Measurements from ENCODE around the gene STIM2.

DNA sequence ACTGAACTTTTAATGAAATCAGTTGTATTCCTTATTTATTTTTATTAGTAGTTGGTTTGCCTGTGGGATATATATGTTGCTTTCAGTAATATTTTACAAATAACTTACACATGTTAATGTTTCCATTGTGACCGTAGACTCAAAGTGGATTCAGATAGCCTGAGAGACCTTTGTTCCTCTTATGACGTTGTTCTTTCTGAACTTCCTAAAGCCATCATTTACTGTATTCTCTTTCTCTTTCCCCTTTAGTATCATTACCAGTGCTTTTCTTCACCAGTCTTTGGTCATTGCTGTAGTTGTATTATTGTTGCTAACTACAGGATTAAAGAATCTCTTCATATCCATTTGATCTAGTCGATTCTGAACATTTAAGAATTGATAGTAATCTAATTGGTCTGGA is 4.3 kb downstream of the STIM2 start:
- TF ChIP-seq, protein P1, sequence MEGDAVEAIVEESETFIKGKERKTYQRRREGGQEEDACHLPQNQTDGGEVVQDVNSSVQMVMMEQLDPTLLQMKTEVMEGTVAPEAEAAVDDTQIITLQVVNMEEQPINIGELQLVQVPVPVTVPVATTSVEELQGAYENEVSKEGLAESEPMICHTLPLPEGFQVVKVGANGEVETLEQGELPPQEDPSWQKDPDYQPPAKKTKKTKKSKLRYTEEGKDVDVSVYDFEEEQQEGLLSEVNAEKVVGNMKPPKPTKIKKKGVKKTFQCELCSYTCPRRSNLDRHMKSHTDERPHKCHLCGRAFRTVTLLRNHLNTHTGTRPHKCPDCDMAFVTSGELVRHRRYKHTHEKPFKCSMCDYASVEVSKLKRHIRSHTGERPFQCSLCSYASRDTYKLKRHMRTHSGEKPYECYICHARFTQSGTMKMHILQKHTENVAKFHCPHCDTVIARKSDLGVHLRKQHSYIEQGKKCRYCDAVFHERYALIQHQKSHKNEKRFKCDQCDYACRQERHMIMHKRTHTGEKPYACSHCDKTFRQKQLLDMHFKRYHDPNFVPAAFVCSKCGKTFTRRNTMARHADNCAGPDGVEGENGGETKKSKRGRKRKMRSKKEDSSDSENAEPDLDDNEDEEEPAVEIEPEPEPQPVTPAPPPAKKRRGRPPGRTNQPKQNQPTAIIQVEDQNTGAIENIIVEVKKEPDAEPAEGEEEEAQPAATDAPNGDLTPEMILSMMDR (conservative IDR thresholded peaks at IDR 0.05; ENCODE audit: low read depth, low read length) = no peak
- no peak for TF ChIP-seq EZH2 (IDR thresholded peaks at IDR 0.05; ENCODE audit: borderline replicate concordance, low read depth, low read length, poor library complexity, severe bottlenecking)
